ENCODE results near the gene PCCA. TPM values are rescaled to one million over a fixed set of nuclear protein-coding genes. Genes with fewer than 3 reads are reported as not detected.

PCCA gene
- total and polyA plus RNA-seq, 7 donors, result 18.0 to 45.6 (median 42.8) TPM

GRCh38 chr13:100473087-100473486 is 384.2 kb downstream of the PCCA start:
- Histone ChIP-seq H3K4me3 (no peak overlapping the region), H3K4me1 (no peaks in the 10 kb centered on the region), H3K9me3 (no peaks in the 10 kb centered on the region), H3K27me3 (no peaks in the 10 kb centered on the region), H3K36me3 (no peaks in the 10 kb centered on the region), H3K27ac (no peak overlapping the region)
- DNase-seq, result no peak
- intact Hi-C loops (cut with DNase I), result no loop called here
- TF ChIP-seq POLR2AphosphoS5 (IDR thresholded peaks at IDR 0.05) (no peak), POLR2A (IDR thresholded peaks at IDR 0.05) (no peak), EP300 (IDR thresholded peaks at IDR 0.05) (no peak)
- TF ChIP-seq, protein P1, sequence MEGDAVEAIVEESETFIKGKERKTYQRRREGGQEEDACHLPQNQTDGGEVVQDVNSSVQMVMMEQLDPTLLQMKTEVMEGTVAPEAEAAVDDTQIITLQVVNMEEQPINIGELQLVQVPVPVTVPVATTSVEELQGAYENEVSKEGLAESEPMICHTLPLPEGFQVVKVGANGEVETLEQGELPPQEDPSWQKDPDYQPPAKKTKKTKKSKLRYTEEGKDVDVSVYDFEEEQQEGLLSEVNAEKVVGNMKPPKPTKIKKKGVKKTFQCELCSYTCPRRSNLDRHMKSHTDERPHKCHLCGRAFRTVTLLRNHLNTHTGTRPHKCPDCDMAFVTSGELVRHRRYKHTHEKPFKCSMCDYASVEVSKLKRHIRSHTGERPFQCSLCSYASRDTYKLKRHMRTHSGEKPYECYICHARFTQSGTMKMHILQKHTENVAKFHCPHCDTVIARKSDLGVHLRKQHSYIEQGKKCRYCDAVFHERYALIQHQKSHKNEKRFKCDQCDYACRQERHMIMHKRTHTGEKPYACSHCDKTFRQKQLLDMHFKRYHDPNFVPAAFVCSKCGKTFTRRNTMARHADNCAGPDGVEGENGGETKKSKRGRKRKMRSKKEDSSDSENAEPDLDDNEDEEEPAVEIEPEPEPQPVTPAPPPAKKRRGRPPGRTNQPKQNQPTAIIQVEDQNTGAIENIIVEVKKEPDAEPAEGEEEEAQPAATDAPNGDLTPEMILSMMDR (IDR thresholded peaks at IDR 0.05), result no peak
- WGBS, 2 donors, result 88 to 93% methylated on average over 10 of the region's 10 CpGs

- Histone ChIP-seq H3K27ac (no peak overlapping the region), H3K9me3 (no peaks in the 10 kb centered on the region), H3K36me3 (no peaks in the 10 kb centered on the region), H3K27me3 (no peaks in the 10 kb centered on the region), H3K4me1 (no peaks in the 10 kb centered on the region), H3K4me3 (no peak overlapping the region)
- TF ChIP-seq POLR2A (IDR thresholded peaks at IDR 0.05) (no peak), POLR2AphosphoS5 (IDR thresholded peaks at IDR 0.05) (no peak)
- WGBS, 2 donors, result 95% methylated on average over 8 of the region's 8 CpGs
- intact Hi-C loops (cut with DNase I), result no loop called here
- no peak for DNase-seq
Observed at GRCh38 chr13:100473501-100474044, 384.7 kb downstream of the PCCA start.

- 27 to 77% methylated on average over 5 of the region's 5 CpGs for WGBS, 2 donors
- TF ChIP-seq POLR2A (IDR thresholded peaks at IDR 0.05) (no peak), POLR2AphosphoS5 (IDR thresholded peaks at IDR 0.05) (no peak), EP300 (IDR thresholded peaks at IDR 0.05) (no peak)
- TF ChIP-seq, protein P1 (IDR thresholded peaks at IDR 0.05), result no peak
- no peak for DNase-seq
- intact Hi-C loops (cut with DNase I), result no loop called here
- Histone ChIP-seq H3K27me3 (no peaks in the 10 kb centered on the region), H3K4me3 (no peak overlapping the region), H3K4me1 (no peaks in the 10 kb centered on the region), H3K9me3 (no peaks in the 10 kb centered on the region), H3K27ac (no peak overlapping the region), H3K36me3 (no peaks in the 10 kb centered on the region)
Observed at GRCh38 chr13:100476963-100477362, 388.1 kb downstream of the PCCA start.

GRCh38 chr13:100478107-100478809 is 389.4 kb downstream of the PCCA start:
- WGBS, 2 donors, result 92 to 95% methylated on average over 12 of the region's 12 CpGs
- no peaks in the 10 kb centered on the region for H3K27me3 ChIP-seq
- TF ChIP-seq POLR2AphosphoS5 (IDR thresholded peaks at IDR 0.05) (no peak), EP300 (IDR thresholded peaks at IDR 0.05) (no peak), POLR2A (IDR thresholded peaks at IDR 0.05) (no peak)
- TF ChIP-seq, protein P1 (IDR thresholded peaks at IDR 0.05), result no peak
- H3K36me3 ChIP-seq, result no peaks in the 10 kb centered on the region
- no peak overlapping the region for H3K27ac ChIP-seq
- H3K4me3 ChIP-seq, result no peak overlapping the region
- intact Hi-C loops (cut with DNase I), result no loop called here
- no peak for DNase-seq
- H3K4me1 ChIP-seq, result no peaks in the 10 kb centered on the region
- H3K9me3 ChIP-seq, result no peaks in the 10 kb centered on the region

DNA sequence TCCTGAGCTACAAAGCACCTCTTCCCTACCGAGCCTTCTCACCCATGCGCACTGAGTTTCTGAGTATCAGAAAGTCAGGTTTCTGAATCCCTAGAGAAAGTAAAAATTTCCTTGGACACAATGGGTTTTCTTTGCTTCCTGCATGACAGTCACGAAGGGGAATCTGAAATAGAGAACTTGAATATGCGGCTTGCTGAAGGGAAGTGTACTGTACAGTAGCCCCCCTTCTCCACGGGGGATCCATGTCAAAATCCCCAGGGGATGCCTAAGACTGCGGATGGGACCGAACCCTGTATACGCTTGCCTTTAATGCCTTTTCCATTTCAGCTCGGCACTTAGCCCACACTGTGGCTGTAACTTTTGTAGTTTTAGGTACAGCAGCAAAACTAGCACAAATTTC is 391.8 kb downstream of the PCCA start:
- DNase-seq, result no peak
- TF ChIP-seq, protein P1 (IDR thresholded peaks at IDR 0.05), result no peak
- Histone ChIP-seq H3K27me3 (no peaks in the 10 kb centered on the region), H3K4me3 (no peak overlapping the region), H3K27ac (no peak overlapping the region), H3K9me3 (no peaks in the 10 kb centered on the region), H3K36me3 (no peaks in the 10 kb centered on the region), H3K4me1 (no peaks in the 10 kb centered on the region)
- 87 to 94% methylated on average over 9 of the region's 9 CpGs for WGBS, 2 donors
- intact Hi-C loops (cut with DNase I), result no loop called here
